Stimulated activated CD4-positive, alpha-beta T cell treated with anti-CD3 and anti-CD28 coated beads, Interleukin-15, amount 100 ng/mL, for 1 hour (primary cell): ENCODE results near the gene MMP24OS.

Experiments
- DNase-seq, 2 donors: peaks; one replicate each; pipeline ENCODE4 v3.0.0-alpha.2; 2020; ENCODE audit warnings: low read depth in 1 of 2, low spot score in 1 of 2

The MMP24OS gene

DNA sequence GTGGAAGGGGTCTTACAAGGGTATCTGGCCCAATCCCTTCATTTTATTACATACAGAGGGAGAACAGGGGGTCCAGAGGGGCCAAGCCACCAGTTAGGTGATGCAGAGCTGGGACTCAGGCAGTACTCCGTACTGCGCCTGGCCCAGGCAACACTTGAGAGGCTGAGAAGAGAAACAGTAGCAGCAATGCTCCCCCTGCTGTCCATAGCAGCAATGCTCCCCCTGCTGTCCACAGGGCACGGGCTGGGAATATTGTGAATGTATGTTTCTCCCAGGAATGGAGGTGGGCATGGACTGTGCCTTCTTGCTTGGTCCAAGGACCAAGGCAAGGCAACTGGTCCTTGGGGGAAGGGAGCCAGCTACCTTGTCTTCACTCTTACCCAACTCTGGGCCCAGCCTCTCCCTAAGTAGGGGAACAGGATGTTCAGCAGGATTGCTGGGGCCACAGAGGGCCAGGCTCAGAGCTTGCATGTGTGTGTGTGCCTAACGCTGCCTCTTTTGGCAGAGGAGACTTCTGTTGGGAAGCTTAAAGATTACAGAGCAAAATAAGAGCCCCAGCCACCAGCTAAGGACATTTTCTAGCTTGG, 29.1 kb upstream of the MMP24OS start:
- no peak for DNase-seq

DNA sequence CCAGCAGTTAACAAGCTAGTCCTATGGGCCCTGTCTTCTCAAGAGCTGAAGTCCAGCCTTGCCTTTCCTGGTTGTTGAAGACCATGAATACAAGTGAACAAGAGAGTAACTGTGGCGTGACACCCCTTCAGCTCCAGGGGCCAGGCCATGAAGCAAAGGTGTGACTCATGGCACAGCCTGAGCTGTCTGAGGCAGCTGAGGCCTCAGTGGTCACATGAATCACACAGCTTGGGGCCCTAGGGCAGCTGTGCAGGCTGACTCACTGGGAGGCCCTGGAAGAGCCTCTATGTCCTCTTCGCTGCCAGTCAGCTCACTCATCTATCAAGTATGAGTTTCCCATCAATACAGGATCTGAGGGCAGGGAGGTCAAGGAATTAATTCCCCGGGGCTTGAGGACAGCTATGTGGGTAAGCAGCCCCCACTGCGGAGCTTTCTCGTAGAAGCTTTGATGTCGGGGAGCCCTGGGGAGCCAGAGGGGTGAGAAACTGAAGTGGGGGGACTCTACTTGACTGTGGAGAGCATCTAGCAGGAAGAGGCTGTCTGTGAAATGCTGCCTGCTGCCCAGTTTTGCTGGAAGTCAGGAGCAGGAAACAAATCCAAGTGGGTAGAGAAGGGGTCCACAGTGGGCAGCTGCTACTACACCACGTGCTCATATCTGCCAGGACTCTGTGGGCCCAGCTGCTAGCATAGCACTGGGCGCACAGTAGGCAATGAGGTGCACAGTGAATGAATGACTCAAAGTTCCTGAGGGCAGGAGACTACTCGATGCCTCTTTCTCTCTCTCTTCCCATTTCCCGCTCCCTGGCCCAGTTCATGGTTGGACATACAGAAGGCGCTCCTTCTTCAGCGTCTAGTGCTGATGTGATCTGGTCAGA, 28.0 kb upstream of the MMP24OS start:
- peak in 1 of 2 donors; percentile 43 for DNase-seq

DNA sequence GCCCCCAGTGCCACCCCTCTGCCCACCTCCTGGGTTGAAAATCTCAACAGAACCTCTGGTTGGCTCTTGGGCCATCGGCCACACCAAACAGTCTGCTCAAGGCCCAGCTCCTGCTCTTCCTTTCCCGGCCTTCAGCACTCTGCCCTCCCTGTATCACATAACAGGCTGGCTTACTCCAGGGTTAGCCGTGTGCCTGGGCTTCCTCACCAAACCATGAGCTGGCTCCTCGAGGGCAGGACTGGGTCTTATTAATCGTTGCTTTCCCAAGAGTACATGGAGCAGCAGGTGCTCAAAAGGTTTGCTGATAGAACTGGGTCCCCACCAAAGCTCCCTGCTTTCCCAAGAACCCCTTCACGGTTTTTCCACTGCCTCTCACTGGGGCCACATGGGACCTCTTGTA, 27.0 kb upstream of the MMP24OS start:
- DNase-seq = no peak

DNA sequence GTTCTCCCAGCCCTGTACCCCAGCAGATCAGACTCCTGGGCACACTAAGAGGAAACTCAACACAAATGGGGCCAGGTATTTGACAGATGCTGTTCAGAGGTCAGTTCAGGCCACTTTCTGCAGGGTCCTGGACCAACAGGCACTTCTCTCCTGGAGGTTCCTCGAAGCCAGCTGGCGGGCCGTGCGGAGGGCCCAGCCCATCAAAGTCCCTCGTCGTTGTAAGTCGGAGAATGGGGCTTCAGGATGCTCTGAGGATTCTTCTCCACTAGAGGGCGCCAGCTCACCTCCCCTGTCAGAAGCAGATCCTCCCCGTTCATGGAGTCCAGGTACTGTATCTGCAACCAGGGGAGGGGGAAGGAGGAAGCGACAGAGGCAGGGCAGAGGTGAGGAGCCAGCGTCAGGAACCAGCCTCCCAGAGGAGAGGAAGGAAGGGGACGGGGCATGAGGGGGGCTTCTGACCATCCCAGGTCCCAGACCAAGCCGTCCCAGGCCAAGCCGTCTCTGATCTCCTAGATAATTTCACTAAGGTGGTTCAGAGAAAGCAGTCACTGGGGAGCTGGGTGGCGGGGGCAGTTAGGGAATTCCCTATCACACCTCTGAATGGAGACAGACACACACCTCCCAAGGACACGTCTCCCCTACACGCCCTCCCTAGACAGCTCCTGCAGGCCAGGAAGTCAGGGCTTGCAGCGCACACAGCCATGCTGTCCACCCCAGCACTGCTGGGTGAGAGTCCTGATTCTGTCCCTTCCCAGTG, 26.0 kb upstream of the MMP24OS start:
- peak; percentile 57 to 61 for DNase-seq

DNA sequence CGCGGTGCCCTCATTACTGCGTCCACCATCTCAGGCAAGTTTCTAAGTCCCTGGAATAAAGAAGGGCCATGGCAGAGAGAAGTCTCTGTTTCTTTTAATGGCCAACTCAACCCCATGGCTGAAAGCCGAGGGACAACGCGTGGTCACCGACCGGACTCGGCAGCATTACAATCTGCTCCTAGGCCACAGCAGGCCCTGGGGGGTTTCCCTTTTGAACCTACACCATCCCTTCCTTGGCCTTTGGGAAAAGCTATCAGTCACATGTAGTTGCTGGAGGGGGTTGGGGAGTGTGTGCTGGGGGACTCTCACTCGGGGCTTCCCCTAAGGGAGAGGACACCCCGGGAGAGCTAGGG, 25.4 kb upstream of the MMP24OS start:
- no peak for DNase-seq

DNA sequence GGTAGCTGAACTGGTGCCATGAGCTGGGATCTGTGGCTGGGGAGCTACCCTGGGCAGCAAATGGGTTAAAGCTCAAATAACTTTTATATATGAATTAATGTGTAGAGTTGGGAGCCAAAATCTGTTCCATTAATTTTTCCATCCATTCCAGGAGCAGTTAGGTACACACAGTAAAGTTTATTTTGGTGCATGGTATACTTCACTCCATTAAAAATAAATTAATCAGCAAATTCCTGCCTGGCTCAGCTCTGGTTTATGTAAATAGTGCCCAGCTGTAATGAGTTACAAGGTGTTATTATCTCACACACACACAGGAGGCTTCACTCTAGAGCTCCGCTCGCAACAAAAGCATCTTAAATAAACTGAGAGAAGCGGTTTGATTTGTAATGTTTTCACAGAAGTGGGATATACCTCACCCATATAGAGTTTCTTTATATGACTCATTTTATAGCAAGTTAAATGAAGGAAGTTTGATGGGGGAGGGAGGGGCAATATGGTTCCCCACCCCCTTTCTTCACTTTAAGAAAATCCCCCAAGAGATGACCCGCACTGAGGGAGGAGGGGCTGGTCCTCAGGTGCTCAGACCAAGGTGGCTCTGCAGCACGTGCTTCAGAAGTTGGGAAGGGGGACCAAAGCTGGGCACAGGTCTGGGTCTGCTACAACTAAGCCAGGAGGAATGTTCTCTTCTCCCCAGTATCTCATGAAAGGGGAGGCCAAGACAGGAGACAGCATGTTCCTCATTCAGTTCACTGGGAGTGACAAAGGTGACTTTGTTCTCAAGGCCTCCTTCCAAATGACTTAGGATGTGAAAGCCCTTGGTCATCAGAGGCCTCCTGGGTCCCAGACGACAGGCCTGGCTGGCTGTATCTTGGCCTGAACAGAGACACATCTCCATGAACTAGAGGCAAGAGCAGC, 24.8 kb upstream of the MMP24OS start:
- no peak for DNase-seq

DNA sequence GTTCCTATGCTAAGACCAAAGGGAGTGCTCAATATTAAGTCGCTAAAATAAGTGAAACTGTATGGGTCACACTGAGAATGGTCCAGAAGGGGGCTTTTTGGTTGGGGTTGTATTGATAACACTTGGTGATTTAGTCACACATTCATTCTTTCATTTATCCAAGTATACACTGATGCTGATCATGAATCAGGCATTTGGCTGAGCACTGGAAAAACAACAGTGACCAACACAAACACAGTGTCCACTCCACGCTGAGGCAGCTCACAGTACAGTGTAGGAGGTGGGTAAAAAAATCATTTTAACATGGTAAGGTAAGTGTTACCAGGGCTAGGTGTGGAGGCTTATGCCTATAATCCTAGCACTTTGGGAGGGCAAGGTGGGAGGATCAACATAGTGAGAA, 23.5 kb upstream of the MMP24OS start:
- no peak for DNase-seq

DNA sequence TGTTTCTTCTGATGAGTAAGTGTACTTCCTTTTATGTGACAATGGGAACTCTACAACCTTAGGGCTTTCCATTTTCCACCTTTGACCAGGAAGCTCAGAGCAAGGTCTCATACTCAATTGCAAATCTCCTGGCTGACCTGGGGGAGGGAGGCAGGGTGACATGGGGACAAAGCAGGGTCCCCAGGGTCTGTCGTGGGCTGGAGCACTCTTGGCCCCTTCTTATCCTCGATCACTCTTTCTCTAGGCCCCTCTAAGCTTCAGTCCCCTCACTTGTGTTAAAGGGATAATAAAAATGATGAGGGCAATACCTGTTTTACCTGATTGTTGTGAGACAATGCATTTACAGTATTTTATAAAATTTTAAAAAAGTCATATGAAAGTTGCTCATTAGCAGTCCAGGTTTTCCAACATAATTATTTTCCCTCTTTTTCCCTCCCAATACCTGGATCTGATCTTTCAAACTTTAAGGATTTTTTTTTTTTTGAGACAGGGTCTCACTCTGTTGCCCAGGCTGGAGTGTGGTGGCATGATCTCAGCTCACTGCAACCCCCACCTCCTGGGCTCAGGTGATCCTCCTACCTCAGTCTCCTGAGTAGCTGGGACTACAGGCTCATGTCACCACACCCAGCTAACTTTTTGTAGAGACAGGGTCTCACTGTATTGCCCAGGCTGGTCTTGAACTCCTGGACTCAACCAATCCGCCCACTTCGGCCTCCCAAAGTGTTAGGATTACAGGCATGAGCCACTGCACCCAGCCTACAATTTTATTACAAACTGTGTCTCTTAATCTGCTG, 22.7 kb upstream of the MMP24OS start:
- DNase-seq = no peak

DNA sequence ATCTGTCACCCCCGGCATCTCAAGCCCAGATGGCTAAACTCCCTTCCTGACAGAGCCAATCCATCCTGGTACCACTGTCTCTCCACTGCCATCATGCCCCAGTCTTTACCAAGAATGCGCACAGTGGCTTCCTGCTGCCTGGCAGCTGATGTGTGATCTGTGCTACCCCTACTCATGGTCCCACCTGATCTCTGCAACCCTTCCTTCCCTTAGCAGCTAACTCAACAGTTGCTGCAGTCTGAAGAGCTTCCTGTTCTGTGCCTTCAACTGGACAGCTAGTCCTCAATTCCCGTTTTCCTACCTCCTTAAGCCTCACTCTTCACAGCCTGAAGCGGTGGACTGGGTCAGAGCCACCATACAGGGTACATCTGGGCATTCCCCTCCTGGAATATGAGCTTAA, 21.9 kb upstream of the MMP24OS start:
- no peak for DNase-seq

DNA sequence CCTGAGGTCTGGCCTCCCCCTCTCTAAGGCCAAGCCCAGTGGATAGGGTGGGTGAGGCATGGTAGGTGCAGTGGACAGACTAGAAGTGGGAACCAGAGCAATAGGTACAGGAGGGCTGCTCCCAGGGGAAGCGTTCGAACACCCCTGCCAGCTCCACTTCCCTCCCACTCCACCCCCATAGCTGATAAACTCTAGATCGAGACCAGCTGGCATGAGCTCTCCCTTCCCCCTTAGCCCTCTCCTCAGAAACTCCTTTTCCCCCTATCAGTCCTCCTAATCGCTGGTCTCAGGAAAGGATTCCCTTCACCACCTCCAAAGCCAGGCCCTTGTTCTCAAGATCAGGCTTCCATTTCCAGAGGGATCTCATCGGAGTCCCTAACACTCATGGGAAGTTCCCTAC, 20.3 kb upstream of the MMP24OS start:
- no peak for DNase-seq

DNA sequence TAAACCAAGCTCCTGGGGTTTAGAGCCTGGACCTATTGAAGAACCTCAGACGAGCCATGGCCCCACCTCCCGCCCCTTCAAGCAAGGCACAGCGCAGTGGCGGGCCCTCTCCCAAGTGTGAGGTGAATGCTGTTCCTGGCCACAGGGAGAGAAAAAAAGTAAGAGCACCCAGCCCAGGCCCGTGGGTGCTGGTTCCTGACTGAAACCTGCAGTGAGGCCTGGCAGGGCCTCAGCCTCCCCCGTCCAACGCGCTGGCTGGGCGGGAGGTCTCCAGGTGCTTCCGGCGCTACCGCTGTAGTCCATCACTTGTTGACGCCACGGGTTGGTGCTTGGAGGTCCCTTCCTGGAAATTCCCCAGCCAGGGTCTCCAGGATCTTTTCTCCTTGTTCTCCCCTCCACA, 19.8 kb upstream of the MMP24OS start:
- DNase-seq = no peak

DNA sequence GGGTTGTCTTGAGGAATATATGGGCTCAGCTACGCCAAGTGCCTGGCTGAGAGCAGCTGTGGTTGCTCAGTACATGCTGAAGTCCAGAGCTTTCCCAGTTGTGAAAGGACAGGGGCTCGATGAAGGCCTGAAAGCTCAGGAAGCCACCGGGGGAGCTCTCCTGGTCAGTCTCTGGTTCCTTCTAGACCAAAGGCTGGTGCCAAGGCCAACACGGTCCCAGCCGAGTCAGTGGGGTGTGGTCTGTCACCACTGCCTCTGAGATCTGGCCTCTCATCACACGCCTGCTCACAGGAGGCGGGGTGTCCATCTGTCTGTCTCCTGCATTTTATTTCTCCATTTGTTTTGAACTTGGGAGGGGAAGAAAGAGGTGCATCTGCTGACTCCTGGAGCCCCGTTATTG, 19.2 kb upstream of the MMP24OS start:
- DNase-seq = no peak

DNA sequence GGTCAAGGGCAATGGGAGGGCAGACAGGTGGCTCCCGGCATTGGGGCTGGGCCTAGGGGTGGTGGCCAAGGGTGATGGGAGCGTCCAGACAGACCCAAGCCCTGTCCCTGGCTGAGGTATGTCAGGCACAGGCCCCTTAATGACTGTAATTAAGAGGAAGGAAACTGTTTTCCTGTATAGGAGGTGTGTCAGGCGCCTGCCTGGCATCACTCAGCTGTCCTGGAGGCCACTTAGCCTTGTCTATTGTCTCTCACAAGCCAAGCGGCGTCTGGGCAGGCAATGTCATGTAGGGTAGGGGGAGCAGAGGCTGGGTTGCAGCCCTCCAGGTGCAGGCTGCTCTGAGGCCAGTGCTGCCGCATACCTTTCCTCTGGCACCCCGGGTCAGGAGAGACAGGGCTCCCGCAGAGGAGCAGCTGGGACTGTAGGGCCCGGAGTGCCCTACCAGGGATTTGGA, 18.2 kb upstream of the MMP24OS start:
- DNase-seq = no peak

DNA sequence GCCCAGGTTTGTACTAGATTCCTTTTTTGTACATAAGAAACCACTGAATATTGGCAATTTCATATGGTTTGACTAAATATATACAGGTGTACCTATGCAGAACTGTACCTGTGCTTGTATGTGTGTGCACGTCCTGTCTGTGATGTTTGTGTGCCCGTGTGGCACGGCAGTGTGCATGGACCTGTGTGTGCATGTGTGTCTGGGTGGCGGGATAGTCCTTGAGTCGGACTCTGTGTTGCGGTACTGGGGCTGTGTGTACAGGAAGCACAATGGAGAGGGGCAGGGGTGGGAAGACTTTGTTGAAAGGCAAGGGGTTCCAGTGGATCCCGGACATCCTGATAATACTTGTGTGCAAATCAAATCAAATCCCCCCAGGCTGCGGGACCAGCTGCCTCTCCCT, 17.8 kb upstream of the MMP24OS start:
- no peak for DNase-seq

DNA sequence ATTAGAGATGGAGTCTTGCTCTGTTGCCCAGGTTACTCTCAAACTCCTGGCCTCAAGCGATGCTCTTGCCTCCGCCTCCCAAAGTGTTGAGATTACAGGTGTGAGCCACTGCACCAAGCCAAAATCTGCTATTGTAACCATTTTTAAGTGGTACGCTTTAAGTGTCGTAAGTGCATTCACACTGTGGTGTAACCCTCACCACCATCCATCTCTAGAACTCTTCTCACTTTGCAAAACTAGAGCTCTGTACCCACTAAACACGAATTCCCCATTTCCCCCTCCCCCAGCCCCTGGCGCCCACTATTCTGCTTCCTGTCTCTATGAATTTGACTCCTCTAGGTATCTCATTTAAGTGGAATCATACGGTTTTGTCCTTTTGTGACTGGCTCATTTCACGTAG, 17.1 kb upstream of the MMP24OS start:
- no peak for DNase-seq

DNA sequence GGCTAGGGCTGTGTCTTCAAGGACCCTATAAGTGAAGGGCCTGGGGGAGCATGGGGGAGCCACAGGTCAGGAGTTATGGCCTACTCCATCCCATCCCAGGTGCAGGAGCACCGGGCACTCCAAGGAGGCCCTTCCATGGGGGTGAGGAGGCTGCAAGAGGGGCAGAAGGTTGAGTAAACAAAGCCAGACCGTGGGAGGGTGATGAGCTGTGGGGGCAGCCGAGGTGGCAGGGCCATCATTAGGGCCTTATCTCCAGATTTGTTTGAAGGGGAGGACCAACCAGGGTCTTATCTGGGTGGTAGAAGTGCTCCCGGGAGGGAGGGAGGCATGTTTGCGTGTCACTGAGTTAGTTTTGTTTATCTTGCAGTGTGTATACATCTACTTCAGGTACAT, 16.4 kb upstream of the MMP24OS start:
- no peak for DNase-seq

DNA sequence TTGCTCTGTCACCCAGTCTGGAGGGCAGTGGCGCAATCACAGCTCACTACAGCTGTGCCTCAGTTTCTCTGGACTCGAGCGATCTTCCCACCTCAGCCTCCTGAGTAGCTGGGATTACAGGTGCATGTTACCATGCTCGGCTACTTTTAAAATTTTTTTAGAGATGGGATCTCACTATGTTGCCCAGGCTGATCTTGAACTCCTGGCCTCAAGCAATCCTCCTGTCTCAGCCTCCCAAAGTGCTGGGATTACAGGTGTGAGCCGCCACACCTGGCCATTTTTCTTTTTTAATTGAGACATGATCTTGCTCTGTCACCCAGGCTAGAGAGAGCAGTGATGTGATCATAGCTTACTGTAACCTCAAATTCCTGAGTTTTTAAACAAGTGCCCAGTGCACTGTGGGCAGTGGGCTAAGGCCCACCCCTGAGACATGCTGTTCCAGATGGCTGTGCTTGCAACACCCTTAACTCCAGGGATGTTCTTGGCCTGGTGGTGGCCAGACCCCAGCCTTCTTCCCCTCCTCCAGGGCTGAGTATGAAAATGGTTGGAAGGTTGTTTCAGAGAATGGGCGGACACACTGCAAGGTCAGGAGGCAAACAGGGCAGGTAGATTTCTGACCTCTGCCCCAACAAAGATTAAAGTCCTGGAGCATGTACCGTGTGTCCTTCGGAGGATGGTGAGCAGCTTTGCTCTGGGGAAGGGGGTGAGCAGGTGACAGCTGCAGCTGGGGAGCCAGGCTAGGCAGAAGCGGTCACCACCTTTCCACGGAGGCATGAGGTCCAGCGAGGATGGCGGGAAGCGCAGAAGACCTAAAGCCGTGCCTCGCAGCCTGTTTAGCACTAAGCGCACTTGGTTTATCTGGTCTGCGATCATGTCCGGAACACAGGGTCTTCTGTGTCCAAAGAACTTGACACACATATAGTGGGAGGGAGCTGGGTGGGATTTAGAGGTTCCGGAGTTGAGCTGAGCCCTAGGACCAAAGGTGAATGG, 15.7 kb upstream of the MMP24OS start:
- DNase-seq = no peak

DNA sequence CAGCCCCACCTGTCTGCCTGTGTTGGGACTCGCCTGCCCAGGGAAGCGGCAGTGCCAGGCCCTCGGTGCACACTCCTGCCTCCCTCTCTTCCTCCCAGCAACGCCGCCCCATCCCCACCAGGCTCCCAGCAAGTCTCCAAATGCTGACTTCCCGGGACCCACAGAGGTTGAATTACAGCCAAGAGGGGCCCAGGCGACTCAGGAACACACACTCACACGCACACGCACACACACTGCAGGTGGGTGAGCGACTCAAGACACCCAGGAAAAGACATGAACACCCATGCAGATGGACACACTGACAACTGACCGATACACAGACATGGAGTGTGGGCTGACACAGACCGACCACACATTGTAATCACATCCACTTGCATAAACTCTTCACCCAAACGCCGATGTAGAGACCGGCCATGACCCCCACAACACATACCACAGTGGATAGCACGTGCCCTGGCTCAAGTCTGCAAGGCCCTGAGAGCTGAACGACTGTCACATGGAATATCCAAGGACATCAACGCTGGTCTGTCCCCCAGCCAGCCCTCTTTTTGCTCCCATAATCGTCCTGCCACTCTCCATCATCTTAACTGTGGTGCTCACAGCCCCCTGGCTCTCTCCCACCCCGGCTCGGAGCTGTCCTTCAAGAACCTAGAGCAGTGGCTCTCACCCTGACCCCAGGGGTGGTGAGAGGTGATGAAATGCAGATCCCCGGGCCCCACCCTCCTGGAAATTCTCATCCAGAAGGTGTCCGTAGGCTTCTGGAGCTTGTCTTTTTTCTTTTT, 14.8 kb upstream of the MMP24OS start:
- DNase-seq = no peak
